HG03354 (cell line): Measurements from ENCODE around the gene SRGAP2C.
"Not testable (repeated sequence)": the region's sequence is repeated elsewhere in the genome, so short reads cannot be mapped to it uniquely, and the experiment has no call there.

ENCODE experiments used
- ATAC-seq: cut with Tn5 transposase; IDR thresholded peaks from one replicate; pipeline ENCODE4 v1.9.1; 2021; ENCODE audit warnings: mild to moderate bottlenecking; ENCODE audit not compliant: unreplicated experiment, poor library complexity, severe bottlenecking

SRGAP2C gene

GRCh38 chr1:121271143-121271715 lies 86.5 kb downstream of the SRGAP2C start:
- peak; percentile 36 for ATAC-seq

DNA sequence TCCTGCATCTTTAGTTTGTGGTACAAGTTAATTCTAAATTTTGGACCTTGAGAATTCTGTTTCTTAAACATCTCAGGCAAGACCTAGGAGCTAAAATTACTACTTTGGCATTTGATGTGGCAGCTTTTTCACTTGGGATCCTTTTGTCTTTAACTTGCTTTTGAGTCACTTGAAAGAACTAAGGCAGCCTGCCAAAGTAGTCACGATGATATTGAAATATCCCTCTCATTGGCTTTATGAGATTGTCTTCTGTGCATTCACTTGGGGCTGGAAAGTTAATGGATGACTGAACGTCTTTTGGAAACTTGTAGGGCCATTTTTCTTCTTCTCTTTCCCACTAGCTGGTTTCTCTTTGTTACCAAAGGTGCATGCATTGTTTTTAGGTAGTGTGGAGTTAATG lies 90.7 kb downstream of the SRGAP2C start:
- ATAC-seq = not testable (repeated sequence)

GRCh38 chr1:121278202-121278601 lies 93.4 kb downstream of the SRGAP2C start:
- ATAC-seq = not testable (repeated sequence)

DNA sequence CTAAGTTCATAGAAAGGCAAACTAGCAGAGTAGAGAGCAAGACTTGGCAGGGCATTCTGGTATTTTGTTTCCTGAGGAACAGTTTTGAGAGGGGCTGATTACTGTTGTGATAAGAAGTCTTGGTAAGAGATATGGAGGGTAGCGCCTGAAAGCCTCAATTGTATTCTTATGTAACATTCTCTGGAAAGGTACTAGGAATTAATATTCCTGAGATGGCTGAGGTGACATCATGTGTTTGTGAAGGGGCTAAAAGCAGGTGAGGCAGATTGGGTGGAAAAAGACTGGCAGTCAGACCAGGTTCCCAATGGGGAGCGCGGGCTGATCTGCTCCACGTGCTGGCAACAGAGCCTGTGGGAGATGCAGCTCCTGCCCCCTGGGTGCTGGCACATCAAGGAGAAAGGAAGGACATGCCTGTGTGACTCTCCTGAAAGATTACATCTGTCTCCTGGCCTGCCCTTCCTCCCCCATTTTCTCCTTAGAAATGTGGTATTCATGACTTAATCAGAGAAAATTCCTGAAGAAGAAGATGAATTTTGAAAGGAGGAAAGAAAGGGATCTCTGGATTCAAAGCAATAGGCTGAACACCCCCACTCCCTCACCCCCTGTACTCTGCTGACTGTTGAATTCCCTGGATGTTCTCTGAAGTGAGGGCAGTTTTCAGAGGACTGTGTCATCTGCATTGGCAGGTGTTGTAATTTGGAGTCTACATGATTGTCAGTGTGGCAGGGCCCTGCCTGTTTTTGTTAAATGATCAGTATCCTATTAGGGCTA lies 94.2 kb downstream of the SRGAP2C start:
- not testable (repeated sequence) for ATAC-seq

DNA sequence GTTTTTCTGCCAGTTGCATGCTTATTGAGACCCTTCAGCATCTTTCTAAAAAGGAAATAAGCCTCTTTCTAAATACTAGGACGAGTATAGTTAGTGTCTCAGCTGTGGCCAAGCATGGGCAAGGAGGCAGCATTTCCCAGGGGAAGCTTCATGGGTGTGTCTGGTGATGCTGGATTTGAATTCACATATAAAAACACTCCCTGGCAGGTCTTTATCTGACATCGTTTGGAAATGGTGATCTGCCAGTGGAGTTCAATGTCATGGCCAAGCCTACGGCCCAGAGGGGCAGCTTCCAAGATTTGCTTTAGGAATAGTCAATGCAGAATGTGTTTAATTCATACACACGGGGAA lies 94.7 kb downstream of the SRGAP2C start:
- not testable (repeated sequence) for ATAC-seq

- ATAC-seq = not testable (repeated sequence)
These were observed 96.0 kb downstream of the SRGAP2C start for GRCh38 chr1:121280699-121281317.

GRCh38 chr1:121281480-121281879 lies 96.7 kb downstream of the SRGAP2C start:
- not testable (repeated sequence) for ATAC-seq

DNA sequence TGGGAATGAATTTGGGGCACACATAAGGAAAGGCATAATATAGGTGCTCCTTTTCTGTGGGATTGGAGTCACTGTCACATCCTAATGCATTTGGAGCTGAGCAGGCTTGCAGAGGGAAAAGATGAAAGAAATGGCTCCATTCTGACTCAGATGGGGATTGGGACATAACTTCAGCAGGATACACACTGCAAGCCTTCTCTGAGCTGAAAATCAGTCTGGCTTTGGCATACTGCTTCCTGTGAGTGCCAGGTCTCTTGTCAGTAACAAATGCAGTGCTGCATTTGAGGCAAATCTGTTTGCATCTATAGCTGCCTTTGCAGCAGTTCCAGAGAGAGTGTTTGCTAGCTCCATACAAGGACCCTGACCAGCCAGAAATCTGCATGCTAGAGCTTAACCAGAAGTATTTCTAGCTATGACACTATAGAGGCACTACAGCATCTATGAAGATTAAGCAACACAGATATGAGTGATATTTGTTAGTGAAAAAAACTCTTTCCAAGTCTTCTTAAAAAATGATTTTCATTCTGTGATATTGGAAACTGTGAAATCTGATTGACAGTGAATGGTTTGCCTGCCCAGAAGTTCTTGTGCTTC lies 98.9 kb downstream of the SRGAP2C start:
- not testable (repeated sequence) for ATAC-seq

- not testable (repeated sequence) for ATAC-seq
These were observed 107.8 kb downstream of the SRGAP2C start for GRCh38 chr1:121292590-121292989.

- ATAC-seq = not testable (repeated sequence)
These were observed 108.8 kb downstream of the SRGAP2C start for GRCh38 chr1:121293263-121294204.

DNA sequence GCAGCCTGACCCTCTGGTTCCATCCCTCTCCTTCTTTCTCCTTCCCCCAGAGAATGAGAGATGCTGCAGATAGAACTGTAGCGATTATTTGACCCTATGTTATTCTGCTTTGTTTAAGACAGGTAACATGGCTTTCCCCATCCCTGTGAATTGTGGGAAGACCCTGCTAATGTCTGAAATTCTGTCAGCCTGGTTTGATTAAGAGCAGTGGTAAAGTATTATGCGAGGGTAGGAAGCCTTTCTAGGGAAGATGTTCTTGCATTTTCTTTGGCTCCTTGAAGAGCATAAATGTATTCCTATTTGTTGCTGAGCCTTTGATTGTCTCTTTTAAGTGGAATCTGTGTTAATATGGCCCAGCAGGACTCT lies 109.4 kb downstream of the SRGAP2C start:
- not testable (repeated sequence) for ATAC-seq

GRCh38 chr1:121296563-121296962 lies 111.8 kb downstream of the SRGAP2C start:
- not testable (repeated sequence) for ATAC-seq

DNA sequence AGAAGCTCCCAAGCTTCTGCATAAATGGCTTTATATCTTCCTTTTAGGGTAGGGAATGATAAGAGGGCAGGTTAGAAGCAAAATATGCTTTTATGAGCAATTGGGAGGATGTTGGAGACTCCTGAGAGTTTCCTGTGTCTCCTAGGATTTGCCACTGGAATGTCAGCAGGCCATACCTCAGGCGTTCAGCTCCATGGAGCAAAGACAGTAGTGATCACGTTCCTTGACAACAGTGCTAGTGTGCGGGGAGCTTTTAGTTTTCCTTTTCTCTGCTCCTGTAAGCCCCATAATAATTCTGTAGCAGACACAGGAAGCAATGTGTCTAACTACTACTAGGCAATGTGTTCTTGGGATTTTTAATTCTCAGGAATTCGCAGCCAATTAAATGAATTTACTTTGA lies 113.8 kb downstream of the SRGAP2C start:
- ATAC-seq = not testable (repeated sequence)

GRCh38 chr1:121299514-121300149 lies 114.9 kb downstream of the SRGAP2C start:
- not testable (repeated sequence) for ATAC-seq

GRCh38 chr1:121301876-121302275 lies 117.1 kb downstream of the SRGAP2C start:
- ATAC-seq = not testable (repeated sequence)

GRCh38 chr1:121307759-121308158 lies 123.0 kb downstream of the SRGAP2C start:
- not testable (repeated sequence) for ATAC-seq

DNA sequence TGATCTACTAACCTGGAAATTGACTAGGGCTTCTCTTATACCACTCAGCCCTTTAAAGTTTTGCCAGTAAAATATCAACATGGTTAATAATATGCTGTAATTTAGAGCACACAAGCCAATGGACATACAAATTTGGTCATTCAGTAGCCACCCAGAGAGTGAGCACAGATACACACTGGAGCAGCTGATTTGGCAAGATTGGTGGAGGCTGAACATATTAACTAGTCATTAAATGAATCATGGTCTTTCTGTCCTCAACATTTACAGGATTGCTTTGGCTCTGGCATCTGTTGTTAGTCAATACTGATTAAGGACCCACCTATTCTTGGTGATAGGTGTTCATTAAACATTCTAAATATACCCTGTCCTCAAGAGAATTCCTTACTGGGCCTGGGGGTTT lies 130.7 kb downstream of the SRGAP2C start:
- ATAC-seq = not testable (repeated sequence)

DNA sequence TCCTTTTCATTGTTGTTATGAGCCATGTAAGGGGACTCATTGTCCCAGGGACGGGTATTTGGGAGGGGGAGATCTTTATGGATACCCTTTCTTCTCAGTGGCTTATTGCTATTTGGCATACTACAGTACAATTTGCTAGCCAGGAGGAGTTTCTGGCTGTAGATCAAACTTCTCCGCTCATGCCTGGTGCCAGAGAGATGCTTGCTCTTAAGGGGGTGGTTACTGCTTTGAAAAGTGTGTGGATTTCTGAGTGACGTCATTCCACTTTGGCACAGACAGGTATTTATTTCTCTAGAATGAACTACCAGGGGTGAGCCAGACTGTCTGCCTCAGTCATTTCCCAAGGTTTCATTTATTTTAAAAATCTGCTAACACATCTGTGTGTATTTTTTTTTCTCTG lies 131.3 kb downstream of the SRGAP2C start:
- not testable (repeated sequence) for ATAC-seq
